8988T (cell line): Measurements from ENCODE around the gene ELL2.

Experiments
- DNase-seq: peaks from one replicate; pipeline ENCODE4 v3.0.0; 2011

Gene ELL2

DNA sequence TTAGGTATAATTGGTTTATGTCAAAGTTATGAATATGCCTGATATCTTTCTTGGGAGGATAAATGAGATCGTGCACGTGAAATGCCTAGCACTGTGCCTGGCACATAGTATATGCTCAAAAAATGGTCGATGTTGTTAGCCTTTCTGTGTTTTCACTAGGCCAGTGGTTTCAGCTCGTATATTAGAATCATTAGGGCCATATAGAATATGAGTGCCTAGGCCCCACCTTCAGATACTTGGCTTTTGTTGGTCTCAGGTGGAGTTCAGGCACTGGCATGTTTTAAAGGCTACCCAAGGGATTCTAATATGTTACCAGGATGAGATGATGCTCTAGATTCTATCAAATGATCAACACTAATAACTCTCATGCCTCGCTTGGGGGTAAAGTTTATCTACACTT is 56.8 kb downstream of the ELL2 start:
- no peak for DNase-seq

DNA sequence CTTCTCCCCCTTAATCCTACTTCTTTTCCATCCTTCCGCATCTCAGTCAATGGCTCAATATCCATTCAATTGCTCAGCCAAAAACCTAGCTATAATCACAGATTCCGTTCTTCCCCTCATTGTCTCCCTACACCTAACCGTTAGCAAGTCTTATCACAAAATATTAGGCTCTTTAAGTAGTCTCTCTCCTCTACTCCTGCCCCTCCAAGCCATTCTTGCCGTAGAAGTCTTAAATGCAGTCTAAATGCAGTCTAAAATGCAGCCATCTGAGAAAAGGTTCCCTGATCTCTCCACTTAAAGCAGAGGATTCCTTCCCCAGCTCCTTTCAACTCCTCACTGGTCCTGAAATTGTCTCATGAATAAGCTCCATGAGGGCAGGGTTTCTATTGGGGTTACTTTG is 57.8 kb downstream of the ELL2 start:
- DNase-seq = no peak

DNA sequence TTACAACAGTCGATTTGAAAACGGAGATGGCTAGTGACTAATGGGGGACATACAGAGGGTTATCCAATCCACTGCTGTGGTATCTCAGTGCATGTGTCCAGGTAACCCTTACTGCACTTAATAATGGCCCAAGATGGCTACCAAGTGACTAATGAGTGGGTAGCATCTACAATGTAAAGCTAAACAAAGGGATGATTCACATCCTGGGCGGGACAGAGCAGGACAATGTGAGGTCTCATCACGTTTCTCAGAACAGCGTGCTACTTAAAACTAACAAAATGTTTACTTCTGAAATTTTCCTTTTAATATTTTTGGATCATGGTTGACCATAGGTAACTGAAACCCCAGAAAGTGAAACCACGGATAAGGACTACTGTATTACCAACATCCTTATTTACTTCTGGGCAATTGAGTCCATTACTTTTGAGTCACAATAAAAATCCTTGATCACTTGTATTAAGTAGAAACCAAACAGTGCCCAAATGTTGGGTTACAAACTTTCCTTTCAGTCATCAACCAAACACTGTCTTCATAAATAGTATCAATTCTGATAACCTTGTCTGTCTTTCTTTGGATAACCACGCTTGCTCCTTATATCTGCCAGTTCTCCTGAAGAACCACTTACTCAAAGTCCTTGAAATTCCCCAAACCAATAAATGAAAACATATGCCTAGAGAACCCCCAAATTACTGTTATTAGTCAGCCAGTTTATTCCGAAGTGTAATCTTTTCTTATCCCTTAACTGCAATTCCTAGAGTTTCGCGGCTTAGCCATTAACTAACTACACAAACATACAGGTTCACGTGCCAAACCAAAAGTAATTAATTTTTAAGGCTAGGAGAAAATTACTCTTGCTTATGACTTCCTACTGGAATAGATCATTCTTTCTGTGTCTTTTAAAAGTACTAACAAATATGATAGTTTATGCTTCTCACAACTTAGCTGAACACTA is 59.7 kb downstream of the ELL2 start:
- no peak for DNase-seq

DNA sequence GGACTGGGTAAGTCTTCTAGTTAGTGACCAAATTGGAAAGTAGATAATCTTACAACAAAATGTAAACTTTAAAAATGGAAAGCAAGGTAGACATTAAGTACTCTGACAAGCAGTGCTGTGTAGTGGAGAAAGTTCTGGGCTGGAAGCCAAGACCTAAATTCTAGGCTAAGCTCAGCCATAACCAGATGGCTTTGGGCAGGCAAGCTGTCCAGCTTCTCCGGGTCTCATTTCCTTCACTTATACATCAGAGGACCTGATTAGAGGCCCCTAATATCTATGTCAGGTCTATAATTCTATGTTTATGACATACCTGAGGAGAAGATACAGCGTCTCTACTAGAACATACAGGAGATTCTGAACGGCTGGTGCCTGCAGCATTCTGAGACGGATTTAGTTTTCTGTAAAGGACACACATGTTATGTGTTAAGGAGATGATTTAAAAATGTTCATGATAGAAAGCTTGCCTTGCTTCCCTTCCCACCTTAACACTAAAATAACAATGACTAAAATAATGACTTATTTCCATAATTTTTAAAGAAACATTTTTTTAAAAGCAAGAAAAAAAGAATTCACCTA is 61.2 kb downstream of the ELL2 start:
- DNase-seq = no peak

DNA sequence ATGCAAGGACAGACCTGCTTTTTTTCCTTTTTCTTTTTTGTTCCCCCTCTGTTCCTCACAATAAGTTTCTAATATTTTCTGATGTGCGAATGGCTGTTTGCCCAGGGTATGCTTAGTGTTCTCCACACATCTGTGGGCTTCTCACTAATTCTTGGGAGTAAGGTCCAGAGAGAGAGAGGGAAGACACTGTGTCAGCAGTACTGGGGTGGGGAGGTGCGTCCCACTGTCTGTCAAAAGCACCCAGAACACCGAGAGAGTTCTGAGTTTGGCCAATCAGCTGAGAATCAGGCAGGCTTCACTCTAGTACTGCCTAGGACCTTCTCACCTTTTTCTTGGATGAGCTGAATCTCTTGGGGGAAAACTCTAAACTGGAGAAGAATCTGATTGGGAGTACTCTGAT is 61.8 kb downstream of the ELL2 start:
- DNase-seq = no peak

DNA sequence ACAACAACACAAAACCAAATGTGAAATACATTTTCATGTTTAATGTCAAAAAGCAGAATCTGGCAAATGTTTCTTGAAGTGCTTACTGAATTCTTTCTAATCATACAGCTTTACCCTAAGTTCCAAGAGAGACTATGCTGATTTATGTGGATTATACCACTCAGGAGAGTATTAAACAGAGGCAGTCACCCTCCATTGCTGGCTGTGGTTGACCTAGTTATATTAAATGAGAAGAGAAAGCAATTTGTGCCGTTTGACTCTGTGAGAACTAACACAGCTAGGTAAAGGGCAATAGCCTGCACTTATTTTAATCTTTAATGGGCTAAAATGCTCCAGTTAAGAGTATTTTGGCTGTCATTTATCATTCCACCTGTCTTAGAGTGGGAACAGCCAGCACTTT is 62.6 kb downstream of the ELL2 start:
- no peak for DNase-seq

DNA sequence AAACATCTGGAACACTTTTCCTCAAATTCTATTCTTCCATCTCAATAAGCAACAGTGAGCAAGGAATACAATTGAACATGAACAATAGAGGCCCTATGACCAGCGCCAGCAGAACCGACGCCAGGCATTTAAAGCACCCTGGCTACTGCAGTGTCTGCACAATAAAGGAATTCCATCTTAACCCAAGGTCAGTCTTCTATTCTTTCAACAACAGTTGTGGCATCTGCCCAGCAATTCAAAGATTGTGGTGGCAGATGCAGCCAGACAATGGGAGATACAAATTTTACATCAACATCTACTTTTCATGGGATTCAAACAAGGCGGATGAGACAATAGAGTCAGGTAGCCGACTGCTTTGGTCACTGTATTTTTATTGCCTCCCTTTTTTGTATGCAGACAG is 65.9 kb downstream of the ELL2 start:
- no peak for DNase-seq

DNA sequence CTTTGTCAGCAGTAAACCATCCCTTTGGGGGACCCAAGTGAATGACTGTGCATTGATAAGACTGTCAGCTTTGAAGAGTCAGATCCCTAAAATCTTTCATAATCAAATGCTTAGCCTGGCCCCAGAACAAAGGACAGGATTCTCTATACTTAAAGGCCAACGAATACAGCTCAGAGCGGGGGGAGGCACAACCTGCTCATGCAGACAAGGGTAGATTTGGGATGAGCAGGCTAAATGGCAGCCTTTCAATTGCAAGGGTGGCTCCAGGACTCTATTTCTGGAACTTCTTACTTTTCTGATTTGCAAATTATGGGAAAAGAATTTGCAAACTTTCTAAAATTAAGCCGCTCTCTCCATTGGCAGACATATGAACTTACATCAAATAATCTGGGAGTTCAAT is 66.4 kb downstream of the ELL2 start:
- no peak for DNase-seq

DNA sequence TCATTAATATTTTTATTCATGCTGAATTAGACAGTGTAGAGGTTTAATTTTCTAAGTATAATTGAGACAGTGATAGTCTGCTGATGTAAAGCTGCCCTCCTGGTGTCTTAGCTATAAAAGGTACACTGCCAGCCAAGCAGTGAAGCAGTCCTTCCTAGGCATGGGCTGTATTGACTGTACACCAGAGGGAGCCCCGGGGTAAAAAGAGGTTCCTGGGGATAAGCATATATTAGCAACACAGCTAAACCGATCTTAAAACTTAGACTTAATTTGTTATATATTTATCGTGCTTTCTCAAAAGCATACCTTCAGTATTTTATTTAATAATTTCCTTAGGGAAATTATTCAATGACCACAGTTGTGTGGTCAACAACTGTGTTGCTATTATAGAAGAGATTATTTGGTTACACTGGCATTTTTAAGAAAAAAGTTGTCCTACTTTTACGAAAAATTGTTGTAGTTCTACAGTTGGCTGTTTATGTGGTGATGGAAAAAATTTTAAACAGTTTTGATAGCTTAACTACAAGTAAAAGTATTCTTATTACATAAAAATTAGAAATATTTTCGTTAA is 68.8 kb downstream of the ELL2 start:
- DNase-seq = peak; percentile 25

DNA sequence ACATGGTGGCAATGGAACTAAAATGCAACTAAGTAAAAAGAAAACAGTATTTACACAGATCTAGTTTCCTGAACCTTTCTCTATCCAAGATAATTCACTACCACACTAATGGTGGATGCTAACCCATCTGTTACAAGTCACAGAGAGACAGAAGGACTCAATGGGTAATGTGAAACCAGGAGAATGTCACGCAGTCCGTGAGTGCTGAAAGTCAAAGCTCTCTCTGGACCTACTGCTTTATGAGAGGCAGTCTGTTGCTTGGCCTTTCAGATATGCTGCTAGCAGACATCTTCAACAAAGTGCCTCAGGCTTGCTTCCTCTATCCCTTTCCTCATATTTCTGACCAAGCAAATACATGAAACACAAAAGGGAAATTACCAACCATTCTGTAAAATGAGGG is 70.2 kb downstream of the ELL2 start:
- no peak for DNase-seq

DNA sequence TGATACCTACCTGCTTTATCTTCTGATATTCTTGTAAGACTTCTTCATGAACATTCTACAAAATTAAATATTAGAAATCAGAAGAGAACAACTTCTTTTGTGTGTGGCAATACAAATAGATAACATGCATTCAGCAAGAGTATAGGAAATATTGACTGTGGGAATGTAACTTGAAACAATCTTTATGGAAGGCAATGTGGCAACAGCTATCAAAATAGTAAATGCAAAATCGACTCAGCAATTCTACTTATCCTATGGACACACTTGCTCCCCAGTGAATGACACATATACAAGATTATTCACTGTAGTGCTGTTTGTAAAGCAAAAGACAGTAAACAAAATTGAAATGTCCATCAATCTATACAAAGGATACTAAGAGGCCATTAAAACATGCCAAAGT is 72.6 kb downstream of the ELL2 start:
- DNase-seq = no peak

DNA sequence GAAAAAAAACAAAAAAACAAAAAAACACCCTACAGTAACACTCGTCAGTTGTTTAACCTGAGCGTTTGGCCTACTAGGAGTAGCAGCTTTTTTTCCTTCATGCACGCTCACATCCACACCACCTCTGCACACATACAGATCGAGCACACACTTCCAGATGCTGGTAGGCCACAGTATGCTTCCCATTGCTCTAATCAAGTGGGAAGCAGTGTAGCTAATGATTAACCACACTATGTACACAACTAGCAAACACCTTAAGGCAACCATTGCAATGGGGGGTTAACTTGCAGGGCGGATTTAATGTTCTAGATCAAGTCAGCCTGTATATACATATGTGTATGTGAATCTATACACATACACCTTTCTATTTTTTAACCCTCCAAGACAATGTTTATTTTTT is 73.7 kb downstream of the ELL2 start:
- no peak for DNase-seq

DNA sequence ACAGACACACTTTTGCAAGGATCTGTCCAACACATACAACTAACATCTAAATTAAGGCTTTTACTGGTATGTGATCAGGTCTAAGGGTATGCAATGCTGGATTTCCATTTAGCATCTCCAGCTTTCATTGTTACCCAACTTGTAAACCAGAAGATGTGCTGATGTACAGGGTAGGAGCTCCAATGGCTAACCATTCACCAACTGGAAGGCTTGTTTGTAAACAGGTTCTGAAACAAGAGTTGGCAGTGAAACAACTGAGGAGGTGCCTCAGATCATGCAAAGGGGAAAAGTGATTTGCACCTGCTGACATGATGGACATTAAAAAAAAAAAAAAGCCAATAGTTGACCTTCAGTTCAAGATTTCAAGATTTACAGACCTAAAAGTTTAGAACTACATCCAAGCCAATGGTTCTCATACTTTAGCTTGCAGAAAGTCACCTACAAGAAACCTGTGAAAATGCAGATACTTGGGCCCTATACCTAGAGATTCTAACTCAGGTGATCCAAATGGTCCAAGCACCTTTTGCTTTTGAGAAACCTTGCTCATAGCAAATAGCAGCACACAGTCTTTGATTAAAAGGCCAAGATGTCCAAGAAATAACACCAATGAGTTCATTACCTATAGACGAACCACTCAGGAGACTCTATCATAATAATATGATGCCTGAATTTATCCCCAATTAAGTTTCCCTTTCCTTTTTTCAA is 75.2 kb downstream of the ELL2 start:
- no peak for DNase-seq

DNA sequence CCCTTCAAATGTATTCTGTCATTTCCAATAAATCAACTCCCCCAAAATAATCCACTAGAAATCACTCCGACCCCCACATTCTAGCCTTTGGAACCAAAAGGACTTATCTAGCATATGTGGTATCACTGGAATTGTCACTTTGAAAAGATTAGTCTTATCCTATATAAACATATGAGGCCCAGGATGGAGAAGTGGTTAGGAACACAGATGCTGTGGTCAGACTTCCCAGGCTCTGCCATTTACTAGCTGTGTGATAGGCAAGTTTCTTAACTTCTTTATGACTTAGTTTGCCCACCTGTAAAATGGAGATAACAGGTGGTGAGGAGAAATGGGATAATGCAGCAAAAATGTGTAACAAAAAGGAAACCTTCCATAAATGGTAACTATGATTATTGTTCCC is 77.1 kb downstream of the ELL2 start:
- no peak for DNase-seq

DNA sequence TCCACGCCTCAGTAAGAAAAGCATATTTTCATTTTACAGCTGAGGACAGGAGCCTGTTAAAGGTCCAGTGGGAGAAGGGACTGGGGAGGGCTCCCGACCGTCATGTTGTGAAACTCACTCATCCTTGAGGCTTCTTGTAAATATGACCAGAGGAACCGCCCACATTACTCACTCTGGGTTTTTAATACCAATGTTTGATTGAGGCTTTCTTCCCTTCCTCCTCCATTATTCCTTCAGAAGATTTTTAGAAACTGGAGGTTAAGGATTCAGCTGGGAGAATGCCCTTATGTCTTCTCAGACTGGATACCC is 77.7 kb downstream of the ELL2 start:
- no peak for DNase-seq

DNA sequence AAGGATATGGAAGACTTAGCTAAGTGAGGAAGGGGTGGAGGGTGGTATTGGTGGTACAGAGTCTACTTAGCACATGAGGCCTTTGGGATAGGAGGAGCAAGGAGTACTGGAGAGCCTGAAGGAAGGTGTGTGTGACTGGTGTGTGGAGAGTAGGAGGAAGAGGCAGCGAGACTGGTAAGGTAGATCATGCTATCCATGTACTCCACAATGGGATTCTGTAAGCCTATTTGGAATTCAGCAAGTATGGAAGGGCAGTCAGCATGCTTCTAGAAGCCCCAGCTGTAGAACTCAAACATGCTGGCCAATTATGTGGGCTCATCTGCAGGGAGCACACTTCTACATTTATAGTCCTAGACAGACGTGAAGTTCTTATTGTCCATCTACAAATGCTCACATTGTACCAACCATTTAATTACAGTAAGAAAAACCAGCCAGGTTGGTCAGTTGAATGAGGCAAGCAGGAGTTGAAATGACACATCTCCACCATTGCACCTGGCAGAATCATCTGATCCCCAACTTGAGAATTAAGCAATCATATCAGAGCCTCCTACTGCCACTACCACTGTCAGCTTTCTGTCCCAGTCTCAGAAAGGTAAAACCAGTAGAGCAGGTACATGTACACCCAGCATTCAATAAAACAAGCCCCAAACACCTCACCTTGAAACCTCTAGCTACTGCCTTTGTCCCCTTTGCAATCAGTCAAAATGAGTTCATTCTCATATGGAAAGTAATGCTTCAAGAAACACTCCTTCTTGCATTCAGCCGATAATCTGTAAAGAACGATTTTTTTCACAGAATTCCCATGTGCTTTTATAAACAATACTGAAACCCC is 78.2 kb downstream of the ELL2 start:
- DNase-seq = no peak

DNA sequence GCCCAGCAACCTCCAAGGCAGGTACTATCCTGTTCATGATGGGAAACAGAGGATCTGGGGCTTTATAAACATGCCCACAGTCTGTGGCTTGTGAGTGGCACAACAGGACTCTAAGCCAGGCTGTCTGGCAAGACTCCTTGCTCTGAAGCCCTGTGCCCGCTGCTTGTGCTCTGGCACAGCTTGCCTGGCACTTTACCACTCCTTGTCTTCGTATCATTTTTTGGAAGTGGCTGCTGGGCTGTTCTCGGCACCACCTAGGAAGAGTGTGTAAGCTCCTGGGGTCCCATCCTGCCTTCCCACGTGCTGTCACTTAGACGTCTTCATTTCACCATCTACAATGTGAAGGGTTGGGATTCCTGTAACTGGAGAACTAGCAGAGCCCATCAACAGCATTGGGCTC is 79.8 kb downstream of the ELL2 start:
- DNase-seq = no peak

DNA sequence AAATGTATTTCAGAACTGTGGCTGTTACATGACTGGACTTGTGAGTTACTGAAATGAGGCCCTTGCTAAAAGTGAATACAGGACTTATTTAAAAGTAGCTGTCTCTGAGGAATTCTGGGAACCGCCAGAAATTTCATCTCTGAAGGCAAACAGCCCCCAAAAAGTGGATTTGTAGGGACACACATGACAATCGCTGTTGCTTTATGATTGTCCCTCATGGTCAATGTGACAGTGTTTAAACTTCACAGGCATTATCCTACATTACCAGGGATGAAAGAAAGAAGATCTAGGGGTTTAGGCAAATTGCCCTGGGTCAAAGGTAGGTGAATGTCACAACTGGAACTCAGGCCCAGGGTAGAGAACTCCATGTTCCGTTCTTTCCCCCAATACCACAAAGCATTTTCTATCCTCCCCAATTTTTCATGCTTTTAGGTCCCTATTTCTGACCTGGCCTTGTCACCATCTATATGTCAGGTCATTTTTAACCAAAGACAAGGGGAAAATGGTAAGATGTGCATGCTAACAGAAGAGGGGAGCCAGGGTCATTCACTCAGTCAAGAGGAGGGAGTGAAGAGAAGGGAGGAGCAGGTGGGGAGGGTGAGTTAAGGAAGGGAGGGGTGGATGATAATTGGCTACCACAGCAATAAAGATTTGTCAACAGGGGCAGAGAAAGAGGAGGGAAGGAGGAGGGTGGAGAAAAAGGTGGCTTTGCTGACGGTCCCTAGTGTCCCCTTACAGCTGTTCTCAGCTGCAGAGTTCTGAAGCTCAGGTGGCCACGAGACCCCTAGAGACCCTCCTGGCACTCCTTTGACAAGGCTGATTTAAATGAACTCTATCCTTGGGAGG is 81.3 kb downstream of the ELL2 start:
- no peak for DNase-seq

DNA sequence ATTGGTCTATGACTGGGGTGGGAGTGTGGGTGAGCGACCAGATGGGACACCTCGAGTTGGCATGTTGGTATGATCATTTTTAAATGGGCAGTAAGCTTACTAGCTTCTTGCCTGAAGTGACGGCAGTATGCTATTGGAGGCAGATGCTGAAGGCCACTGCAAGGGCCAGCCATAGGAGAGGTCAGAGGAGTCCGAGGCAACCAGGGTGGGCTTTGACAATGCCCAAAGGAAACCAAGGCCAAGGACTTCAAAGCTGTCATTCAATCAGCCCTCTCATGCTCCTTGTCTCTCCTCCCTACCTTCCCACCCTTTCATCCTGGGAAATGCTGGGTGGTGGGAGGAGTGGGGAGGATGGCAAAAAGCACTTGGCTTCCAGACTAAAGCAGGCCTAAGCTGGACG is 82.0 kb downstream of the ELL2 start:
- DNase-seq = no peak

DNA sequence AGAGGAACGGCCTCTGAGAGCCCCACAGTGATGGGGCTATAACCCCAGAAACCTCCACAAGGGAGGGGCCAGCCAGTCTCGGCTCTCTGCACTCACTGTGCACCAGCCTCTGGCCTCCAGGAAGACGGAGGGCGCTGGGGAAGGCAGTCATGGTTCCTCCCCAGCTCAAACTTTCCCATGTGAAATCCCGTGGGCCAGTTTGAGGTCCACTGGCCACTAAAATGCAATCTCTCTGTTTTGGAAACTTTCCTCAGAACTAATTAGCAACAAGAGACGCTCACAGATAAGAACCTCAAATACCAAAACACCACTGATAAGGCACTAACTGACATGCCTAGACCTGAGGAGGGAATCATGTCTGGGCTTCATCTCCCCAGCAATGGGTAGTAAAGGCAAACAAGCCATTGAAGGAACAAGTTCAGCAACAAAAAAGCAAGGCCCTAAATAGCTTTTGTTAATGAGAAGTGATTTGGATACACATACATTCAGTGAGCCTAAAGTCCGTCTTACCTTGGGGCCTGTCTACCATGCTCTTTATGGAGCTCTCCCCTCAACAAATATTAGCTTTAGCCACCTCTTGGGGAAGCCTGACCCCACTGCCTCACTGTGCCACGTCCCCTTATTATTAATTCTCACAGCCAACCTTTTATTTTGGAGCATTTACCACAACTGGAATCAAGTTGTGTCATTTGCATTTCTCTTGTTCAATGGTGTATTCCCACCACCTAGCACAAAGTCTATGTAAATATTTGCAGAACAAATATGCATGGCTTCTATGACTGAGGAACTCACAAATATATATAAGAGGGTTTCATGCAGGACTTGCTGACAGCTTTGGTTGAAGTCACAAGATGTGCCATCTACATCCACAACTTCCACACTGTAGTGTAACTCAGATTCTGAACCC is 83.0 kb downstream of the ELL2 start:
- no peak for DNase-seq

DNA sequence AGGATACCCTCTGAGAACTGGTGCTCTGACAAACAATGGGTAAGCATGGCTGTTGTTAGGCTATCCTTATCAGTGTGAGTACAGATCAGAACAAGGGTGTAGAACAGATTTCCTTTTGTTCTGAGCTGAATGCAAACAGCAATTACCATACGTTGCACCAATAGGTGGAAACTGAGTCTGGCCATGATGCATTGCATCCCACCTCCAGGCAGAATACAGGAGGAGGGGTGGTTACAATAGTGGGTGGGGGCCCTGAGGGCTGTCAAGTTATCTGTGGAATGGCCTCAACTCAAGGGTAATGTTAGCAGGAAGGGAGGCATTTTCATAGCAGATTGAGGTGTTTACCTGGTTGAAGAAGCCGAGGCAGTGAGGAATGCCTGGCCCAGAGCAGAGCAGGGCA is 84.9 kb downstream of the ELL2 start:
- DNase-seq = no peak
